Right lobe of liver (tissue), 5 donors: ENCODE data around the gene PPP6R1. TPM values are rescaled to one million over a fixed set of nuclear protein-coding genes. Genes with fewer than 3 reads are reported as not detected.

Experiments used
- microRNA-seq, 2 donors: library from miRNA; unstranded; fragments of <30 nt; microRNA quantifications; one replicate each; pipeline ENCODE4, GENCODE V29; 2019 to 2020
- small RNA-seq, 2 experiments: library from RNA; depleted of rRNA; stranded (forward); fragments of <200 nt; gene quantifications; one replicate each; pipeline ENCODE3, GENCODE V24; 2016
- total RNA-seq, 6 experiments: library from RNA; depleted of rRNA in 2 of 6; stranded (reverse); fragments of >200 nt in 2 of 6; fragmentation: NEBNext Ultra II Directional in 3 of 6; extraction: Animal tissue kit (Norgen Biotek cat#: 25700) in 3 of 6; gene quantifications; one replicate each; pipeline versions ENCODE4 v1.1.0 to v1.2.4, GENCODE V29; 2016 to 2023
- donor health status: DM: no; HTN: no; CAD: no.
- donor health status: DM: no; HTN: no; CAD: no.
- donor health status: DM: no; HTN: yes; CAD: no.
- donor health status: DM: no; HTN: yes; CAD: no.

PPP6R1 gene
- total RNA-seq, 6 experiments from 2014 or later: 26.4 to 39.6 (median 30.2) TPM

Small RNA genes within 50 kb of the gene (microRNA-seq; reads per million reads assigned to microRNA genes)
- 1.2 to 1.3 reads per million in 2 donors for gene MIR6802
- 2.6 to 5.2 reads per million in 2 donors for gene MIR6803
- gene MIR6804: 0 to 0.29 reads per million in 2 donors

Small RNA genes within 50 kb of the gene (small RNA-seq; reads per million reads assigned to genes)
- gene MIR6802 (0 reads per million in 2 experiments), gene MIR6803 (0 to 0.52 reads per million in 2 experiments), gene MIR6804 (0 reads per million in 2 experiments)

Other genes starting within 250 kb of the PPP6R1 start
- gene GP6, start 220.8 kb downstream of the PPP6R1 start, total RNA-seq: under 1 TPM in 2 of 6 experiments, not detected in 4; 0.33 to 0.42 TPM
- 10 to 100 TPM in 4 of 6 experiments, 1 to 10 TPM in 2; 7.7 to 16.8 (median 12.1) TPM for gene RDH13, start 195.9 kb downstream of the PPP6R1 start, total RNA-seq
- gene EPS8L1, start 183.1 kb downstream of the PPP6R1 start, total RNA-seq: 1 to 10 TPM in 4 of 6 experiments, under 1 TPM in 2; 0.49 to 2.4 (median 1.2) TPM
- 10 to 100 TPM; 35.6 to 48.1 (median 41.7) TPM for gene PPP1R12C, start 141.4 kb downstream of the PPP6R1 start, total RNA-seq
- 10 to 100 TPM in 1 of 6 experiments, 1 to 10 TPM in 3, not detected in 2; 1.2 to 10.9 (median 1.6) TPM for gene TNNT1, start 109.8 kb downstream of the PPP6R1 start, total RNA-seq
- under 1 TPM in 3 of 6 experiments, not detected in 3; 0.43 to 0.83 (median 0.62) TPM for gene TNNI3, start 101.3 kb downstream of the PPP6R1 start, total RNA-seq
- 1 to 10 TPM in 2 of 6 experiments, under 1 TPM in 4; 0.22 to 4.3 (median 0.49) TPM for gene DNAAF3, start 92.4 kb downstream of the PPP6R1 start, total RNA-seq
- 1 to 10 TPM in 1 of 6 experiments, under 1 TPM in 1, not detected in 4; 0.06 to 1.7 TPM for gene SYT5, start 78.7 kb downstream of the PPP6R1 start, total RNA-seq
- gene PTPRH, start 49.5 kb downstream of the PPP6R1 start, total RNA-seq: 10 to 100 TPM in 3 of 6 experiments, 1 to 10 TPM in 3; 4.2 to 25.9 (median 12.9) TPM
- 10 to 100 TPM in 5 of 6 experiments, 1 to 10 TPM in 1; 8.8 to 22.2 (median 14.0) TPM for gene TMEM86B, start 30.3 kb downstream of the PPP6R1 start, total RNA-seq
- 10 to 100 TPM; 11.3 to 28.3 (median 15.6) TPM for gene HSPBP1, start 21.1 kb upstream of the PPP6R1 start, total RNA-seq
- under 1 TPM in 3 of 6 experiments, not detected in 3; 0.20 to 0.29 (median 0.24) TPM for gene BRSK1, start 25.0 kb upstream of the PPP6R1 start, total RNA-seq
- 1 to 10 TPM; 1.1 to 5.6 (median 2.2) TPM for gene TMEM150B, start 66.3 kb upstream of the PPP6R1 start, total RNA-seq
- gene KMT5C, start 80.9 kb upstream of the PPP6R1 start, total RNA-seq: 1 to 10 TPM; 2.3 to 5.3 (median 3.7) TPM
- gene COX6B2, start 95.7 kb upstream of the PPP6R1 start, total RNA-seq: not detected
- gene GARIN5B, start 104.2 kb upstream of the PPP6R1 start, total RNA-seq: not detected
- gene IL11, start 111.4 kb upstream of the PPP6R1 start, total RNA-seq: not detected
- gene TMEM190, start 117.8 kb upstream of the PPP6R1 start, total RNA-seq: not detected
- 10 to 100 TPM; 10.8 to 19.7 (median 14.8) TPM for gene TMEM238, start 125.3 kb upstream of the PPP6R1 start, total RNA-seq
- gene RPL28, start 126.9 kb upstream of the PPP6R1 start, total RNA-seq: 100 to 1,000 TPM; 305 to 530 (median 455) TPM
- 10 to 100 TPM in 3 of 6 experiments, 1 to 10 TPM in 3; 4.3 to 16.4 (median 9.1) TPM for gene UBE2S, start 148.8 kb upstream of the PPP6R1 start, total RNA-seq
- under 1 TPM in 1 of 6 experiments, not detected in 5; 0.04 TPM for gene SHISA7, start 184.3 kb upstream of the PPP6R1 start, total RNA-seq
- gene ISOC2, start 202.6 kb upstream of the PPP6R1 start, total RNA-seq: 100 to 1,000 TPM in 3 of 6 experiments, 10 to 100 TPM in 3; 69.4 to 222 (median 100) TPM
- gene C19orf85, start 205.7 kb upstream of the PPP6R1 start, total RNA-seq: not detected
- gene ZNF628, start 217.6 kb upstream of the PPP6R1 start, total RNA-seq: 1 to 10 TPM; 3.4 to 9.2 (median 4.4) TPM
- 1 to 10 TPM; 2.5 to 6.0 (median 3.9) TPM for gene NAT14, start 226.2 kb upstream of the PPP6R1 start, total RNA-seq
- 1 to 10 TPM in 4 of 6 experiments, under 1 TPM in 2; 0.35 to 1.6 (median 1.2) TPM for gene SSC5D, start 229.4 kb upstream of the PPP6R1 start, total RNA-seq